HepG2 (cell line): ENCODE results near the gene DSTN. TPM values are rescaled to one million over a fixed set of nuclear protein-coding genes. Genes with fewer than 3 reads are reported as not detected.
A peak's percentile ranks its signal among the peaks of the same experiment; 100 is the strongest.

ENCODE experiments used
- CHD2 ChIP-seq: IDR thresholded peaks from 2 replicates; pipeline ENCODE4 v1.6.1; 2011; ENCODE audit warnings: low read depth, low read length, improper control_type of control experiment
- GZF1 ChIP-seq: sonication (generic); formaldehyde crosslinking; IDR thresholded peaks from 2 replicates; pipeline ENCODE4 v1.5.1; 2020; ENCODE audit warnings: mild to moderate bottlenecking, missing genetic modification reagents
- SMAD9 ChIP-seq: sonication (generic); formaldehyde crosslinking; IDR thresholded peaks from 2 replicates; pipeline ENCODE4 v1.5.1; 2020; ENCODE audit warnings: mild to moderate bottlenecking, missing genetic modification reagents
- SMC3 ChIP-seq: IDR thresholded peaks from 2 replicates; pipeline ENCODE4 v1.6.1; 2011; ENCODE audit warnings: low read length, improper control_type of control experiment
- TCF7L2 ChIP-seq: IDR thresholded peaks from 2 replicates; pipeline ENCODE4 v1.6.1; 2011; ENCODE audit warnings: mild to moderate bottlenecking, low read depth, low read length, moderate library complexity
- ZFYVE20 ChIP-seq: sonication (generic); formaldehyde crosslinking; IDR thresholded peaks from 2 replicates; pipeline ENCODE4 v1.8.0; 2023; ENCODE audit warnings: low read depth, mild to moderate bottlenecking, moderate library complexity, missing genetic modification reagents, borderline replicate concordance
- ZNF512 ChIP-seq: sonication (generic); formaldehyde crosslinking; IDR thresholded peaks from 2 replicates; pipeline ENCODE4 v1.4.0; 2020; ENCODE audit warnings: mild to moderate bottlenecking, missing genetic modification reagents
- ZNF556 ChIP-seq: sonication (generic); formaldehyde crosslinking; IDR thresholded peaks from 2 replicates; pipeline ENCODE4 v1.4.0; 2020; ENCODE audit warnings: mild to moderate bottlenecking, missing genetic modification reagents, borderline replicate concordance
- ZNF646 ChIP-seq: sonication (generic); formaldehyde crosslinking; IDR thresholded peaks from 2 replicates; pipeline ENCODE4 v1.9.0; 2021; ENCODE audit warnings: mild to moderate bottlenecking, missing genetic modification reagents
- ZNF816 ChIP-seq: sonication (generic); formaldehyde crosslinking; IDR thresholded peaks from 2 replicates; pipeline ENCODE4 v1.8.0; 2022; ENCODE audit warnings: missing genetic modification reagents, mild to moderate bottlenecking, borderline replicate concordance
- polyA plus RNA-seq, 8 experiments: library from polyadenylated mRNA; depleted of rRNA in 3 of 8; stranded (reverse) in 7 of 8; unstranded in 1 of 8; fragments of >200 nt; fragmentation: Illumina TruSeq in 4 of 8; extraction: Trizol in 4 of 8; gene quantifications; 2 replicates each; pipeline versions ENCODE4 v1.2.1 to v1.2.3, GENCODE V29; 2011 to 2016; ENCODE audit warnings: low read depth in 4 of 8, missing spikeins in 1 of 8, mixed read lengths in 1 of 8; ENCODE audit not compliant: insufficient read depth in 1 of 8
- total RNA-seq, 5 experiments: library from RNA; depleted of rRNA; stranded (reverse); fragments of >200 nt; fragmentation: Illumina TruSeq; extraction: Trizol; gene quantifications; 2 replicates each; pipeline ENCODE4 v1.2.3, GENCODE V29; 2016; ENCODE audit warnings: low read depth in 1 of 5
- TF ChIP-seq, protein P1 (sequence below): sonication (generic); formaldehyde crosslinking; IDR thresholded peaks from 2 replicates; pipeline ENCODE4 v1.5.0; 2020; ENCODE audit warnings: mild to moderate bottlenecking, missing genetic modification reagents, moderate library complexity
- TF ChIP-seq, protein P2 (sequence below): sonication (generic); formaldehyde crosslinking; IDR thresholded peaks from 2 replicates; pipeline ENCODE4 v1.8.0; 2022; ENCODE audit warnings: low read depth, missing genetic modification reagents
- TF ChIP-seq, protein P3 (sequence below): sonication (generic); formaldehyde crosslinking; IDR thresholded peaks from 2 replicates; pipeline ENCODE4 v1.8.1; 2022; ENCODE audit warnings: mild to moderate bottlenecking, missing genetic modification reagents
- TF ChIP-seq, protein P4 (sequence below): sonication (generic); formaldehyde crosslinking; IDR thresholded peaks from 2 replicates; pipeline ENCODE4 v1.9.0; 2021; ENCODE audit warnings: missing genetic modification reagents, borderline replicate concordance

DSTN gene
- total and polyA plus RNA-seq, 2 of the 13 experiments (the other 11 are each of a cell fraction or from before 2014, with no cell fraction given), result 27.6 to 106 TPM

DNA sequence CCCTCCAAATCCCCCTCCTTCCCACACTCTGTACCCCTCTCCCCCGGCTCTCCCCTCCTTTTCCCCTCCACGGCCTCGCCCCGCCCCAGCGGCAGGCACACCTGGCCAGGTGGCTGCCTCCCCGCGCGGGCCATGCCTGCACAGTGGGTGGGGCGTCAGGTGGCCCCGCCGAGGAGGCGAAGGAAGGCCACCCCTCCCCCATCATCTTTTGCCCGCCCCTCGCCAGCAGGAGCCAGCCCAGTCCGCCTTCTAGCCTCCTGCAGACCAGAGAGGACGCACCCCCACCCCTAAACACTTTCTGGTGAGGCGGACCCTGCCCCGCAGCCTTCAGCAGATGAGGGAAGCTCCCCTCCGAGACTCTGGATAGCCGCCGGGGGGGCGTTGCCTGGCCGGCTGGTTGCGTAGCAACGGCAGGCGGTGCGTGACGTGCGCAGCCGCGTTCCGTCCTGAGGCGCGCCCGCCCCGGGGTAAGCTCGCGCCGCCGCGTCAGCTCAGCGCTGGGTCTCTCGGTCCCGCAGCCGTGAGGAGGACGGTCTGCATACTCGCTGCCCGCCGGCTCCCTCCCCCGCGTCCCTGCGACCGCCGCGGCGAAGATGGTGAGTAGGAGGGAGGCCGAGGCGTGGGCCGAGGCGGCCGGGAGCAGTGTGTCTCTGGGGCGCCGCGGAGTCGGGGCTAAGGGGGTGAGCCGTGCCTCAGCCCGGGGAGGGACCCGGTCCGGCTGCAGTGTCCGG, at the start of gene DSTN (continued):
- TF ChIP-seq SMAD9, result no peak
- TF ChIP-seq, protein P1, sequence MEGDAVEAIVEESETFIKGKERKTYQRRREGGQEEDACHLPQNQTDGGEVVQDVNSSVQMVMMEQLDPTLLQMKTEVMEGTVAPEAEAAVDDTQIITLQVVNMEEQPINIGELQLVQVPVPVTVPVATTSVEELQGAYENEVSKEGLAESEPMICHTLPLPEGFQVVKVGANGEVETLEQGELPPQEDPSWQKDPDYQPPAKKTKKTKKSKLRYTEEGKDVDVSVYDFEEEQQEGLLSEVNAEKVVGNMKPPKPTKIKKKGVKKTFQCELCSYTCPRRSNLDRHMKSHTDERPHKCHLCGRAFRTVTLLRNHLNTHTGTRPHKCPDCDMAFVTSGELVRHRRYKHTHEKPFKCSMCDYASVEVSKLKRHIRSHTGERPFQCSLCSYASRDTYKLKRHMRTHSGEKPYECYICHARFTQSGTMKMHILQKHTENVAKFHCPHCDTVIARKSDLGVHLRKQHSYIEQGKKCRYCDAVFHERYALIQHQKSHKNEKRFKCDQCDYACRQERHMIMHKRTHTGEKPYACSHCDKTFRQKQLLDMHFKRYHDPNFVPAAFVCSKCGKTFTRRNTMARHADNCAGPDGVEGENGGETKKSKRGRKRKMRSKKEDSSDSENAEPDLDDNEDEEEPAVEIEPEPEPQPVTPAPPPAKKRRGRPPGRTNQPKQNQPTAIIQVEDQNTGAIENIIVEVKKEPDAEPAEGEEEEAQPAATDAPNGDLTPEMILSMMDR, result no peak
- no peak for TF ChIP-seq ZNF646 (CRISPR knock-in tag)
- TF ChIP-seq, protein P2, sequence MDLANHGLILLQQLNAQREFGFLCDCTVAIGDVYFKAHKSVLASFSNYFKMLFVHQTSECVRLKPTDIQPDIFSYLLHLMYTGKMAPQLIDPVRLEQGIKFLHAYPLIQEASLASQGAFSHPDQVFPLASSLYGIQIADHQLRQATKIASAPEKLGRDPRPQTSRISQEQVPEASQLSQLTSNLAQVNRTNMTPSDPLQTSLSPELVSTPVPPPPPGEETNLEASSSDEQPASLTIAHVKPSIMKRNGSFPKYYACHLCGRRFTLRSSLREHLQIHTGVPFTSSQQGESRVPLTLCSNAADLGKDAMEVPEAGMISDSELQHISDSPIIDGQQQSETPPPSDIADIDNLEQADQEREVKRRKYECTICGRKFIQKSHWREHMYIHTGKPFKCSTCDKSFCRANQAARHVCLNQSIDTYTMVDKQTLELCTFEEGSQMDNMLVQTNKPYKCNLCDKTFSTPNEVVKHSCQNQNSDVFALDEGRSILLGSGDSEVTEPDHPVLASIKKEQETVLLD (CRISPR knock-in tag), result peak; percentile 75; the same call in 1 of the 2 replicates
- TF ChIP-seq, protein P3, sequence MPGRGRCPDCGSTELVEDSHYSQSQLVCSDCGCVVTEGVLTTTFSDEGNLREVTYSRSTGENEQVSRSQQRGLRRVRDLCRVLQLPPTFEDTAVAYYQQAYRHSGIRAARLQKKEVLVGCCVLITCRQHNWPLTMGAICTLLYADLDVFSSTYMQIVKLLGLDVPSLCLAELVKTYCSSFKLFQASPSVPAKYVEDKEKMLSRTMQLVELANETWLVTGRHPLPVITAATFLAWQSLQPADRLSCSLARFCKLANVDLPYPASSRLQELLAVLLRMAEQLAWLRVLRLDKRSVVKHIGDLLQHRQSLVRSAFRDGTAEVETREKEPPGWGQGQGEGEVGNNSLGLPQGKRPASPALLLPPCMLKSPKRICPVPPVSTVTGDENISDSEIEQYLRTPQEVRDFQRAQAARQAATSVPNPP, result peak; percentile 74; the same call in 1 of the 2 replicates
- TF ChIP-seq, protein P4, sequence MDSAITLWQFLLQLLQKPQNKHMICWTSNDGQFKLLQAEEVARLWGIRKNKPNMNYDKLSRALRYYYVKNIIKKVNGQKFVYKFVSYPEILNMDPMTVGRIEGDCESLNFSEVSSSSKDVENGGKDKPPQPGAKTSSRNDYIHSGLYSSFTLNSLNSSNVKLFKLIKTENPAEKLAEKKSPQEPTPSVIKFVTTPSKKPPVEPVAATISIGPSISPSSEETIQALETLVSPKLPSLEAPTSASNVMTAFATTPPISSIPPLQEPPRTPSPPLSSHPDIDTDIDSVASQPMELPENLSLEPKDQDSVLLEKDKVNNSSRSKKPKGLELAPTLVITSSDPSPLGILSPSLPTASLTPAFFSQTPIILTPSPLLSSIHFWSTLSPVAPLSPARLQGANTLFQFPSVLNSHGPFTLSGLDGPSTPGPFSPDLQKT (CRISPR knock-in tag), result no peak
- no peak for TF ChIP-seq SMC3
- 0 out of 2 replicates have a peak, but pooled peaks have one; percentile 49 for TF ChIP-seq CHD2
- no peak for TF ChIP-seq ZNF816 (CRISPR knock-in tag)
- no peak for TF ChIP-seq ZFYVE20
- TF ChIP-seq ZNF512 (CRISPR knock-in tag), result no peak
- no peak for TF ChIP-seq GZF1 (CRISPR knock-in tag)
- TF ChIP-seq TCF7L2, result no peak
- 0 out of 2 replicates have a peak, but pooled peaks have one; percentile 7 for TF ChIP-seq ZNF556 (CRISPR knock-in tag)
